Psoas muscle (tissue), 8 donors: ENCODE results near the gene DEPDC1B. TPM values are rescaled to one million over a fixed set of nuclear protein-coding genes. Genes with fewer than 3 reads are reported as not detected.
"Not testable (repeated sequence)": the region's sequence is repeated elsewhere in the genome, so short reads cannot be mapped to it uniquely, and the experiment has no call there.

Experiments
- ATAC-seq, 4 donors: fragments of 200-7000 bp; cut with Tn5 transposase; one replicate each; pipeline ENCODE4 v1.9.1; 2020; ENCODE audit warnings: moderate library complexity in 3 of 4, mild to moderate bottlenecking in 2 of 4
- DNase-seq, 2 donors: peaks; one replicate each; pipeline ENCODE4 v3.0.0-alpha.2; 2020
- H3K27ac ChIP-seq: fragments of 200-600 bp; one replicate; pipeline ENCODE4 v1.8.0; 2022
- H3K27me3 ChIP-seq, 3 donors: fragments of 200-600 bp in 1 of 3; one replicate each; pipeline versions ENCODE4 v1.6.1 to v1.8.0; 2013 to 2022; ENCODE audit warnings: low read length in 2 of 3, mild to moderate bottlenecking in 2 of 3, moderate library complexity in 1 of 3; ENCODE audit not compliant: insufficient read depth in 3 of 3
- H3K36me3 ChIP-seq, 2 donors: fragments of 200-600 bp in 1 of 2; one replicate each; pipeline versions ENCODE4 v1.6.1 to v1.8.0; 2013 to 2022; ENCODE audit warnings: low read depth in 1 of 2, mild to moderate bottlenecking in 1 of 2, moderate library complexity in 1 of 2; ENCODE audit not compliant: insufficient read depth in 1 of 2
- H3K4me1 ChIP-seq: fragments of 200-600 bp; one replicate; pipeline ENCODE4 v1.8.0; 2022
- H3K4me3 ChIP-seq: fragments of 200-600 bp; one replicate; pipeline ENCODE4 v1.8.0; 2022; ENCODE audit warnings: mild to moderate bottlenecking
- H3K9me3 ChIP-seq: fragments of 200-600 bp; one replicate; pipeline ENCODE4 v1.8.0; 2022
- CTCF ChIP-seq: fragments of 200-600 bp; IDR thresholded peaks from one replicate; pipeline ENCODE4 v1.8.0; 2022; ENCODE audit warnings: antibody characterized with exemption
- WGBS, 3 donors: extraction: QIAGEN DNeasy Blood & Tissue Kit; methylation state at CpG; one replicate each; pipeline versions ENCODE4 v1.1.6 to v1.1.7; 2013; 5-methylcytosine and 5-hydroxymethylcytosine counted together
- intact Hi-C, 2 donors: fragments of 100-400 bp; cut with DNase I; formaldehyde crosslinking; loops; one replicate each; pipeline versions ENCODE4 v1.11.0 to v1.14.2; 2022
- polyA plus RNA-seq, 3 donors: library from polyadenylated mRNA; stranded (reverse); fragments of 200-250 nt; gene quantifications; one replicate each; pipeline ENCODE4 v1.2.3, GENCODE V29; 2013
- total RNA-seq, 4 donors: library from RNA; stranded (reverse); fragmentation: NEBNext Ultra II Directional in 2 of 4; extraction: Animal tissue kit (Norgen Biotek cat#: 25700) in 2 of 4; gene quantifications; one replicate each; pipeline versions ENCODE4 v1.2.1 to v1.2.4, GENCODE V29; 2021 to 2023
- donor health status: healthy with polysubstance abuse.
- donor health status: DM: no; HTN: no; CAD: no; lungs with moderate emphysema.
- donor health status: Bipolar disorder and iron deficiency.
- donor health status: healthy.
- donor health status: DM: yes; HTN: yes; CAD: no.
- donor health status: DM: no; HTN: no; CAD: no.
- donor health status: DM: no; HTN: no; CAD: no.
- donor health status: DM: yes; HTN: yes; CAD: no.

Gene DEPDC1B
- total and polyA plus RNA-seq, 7 donors: 0.05 to 0.15 (median 0.06) TPM; not detected in 4

- no peak overlapping the region for H3K27ac ChIP-seq
- no peaks in the 10 kb centered on the region for H3K27me3 ChIP-seq
- H3K4me3 ChIP-seq: no peak overlapping the region
- DNase-seq (no peak), ATAC-seq (no peak)
- no peak for TF ChIP-seq CTCF
- intact Hi-C loops: no loop called here
- no peaks in the 10 kb centered on the region for H3K36me3 ChIP-seq
- no peaks in the 10 kb centered on the region for H3K9me3 ChIP-seq
- 15 to 29% (median 29%) methylated on average over 3 of the region's 3 CpGs for WGBS, 3 donors
- no peaks in the 10 kb centered on the region for H3K4me1 ChIP-seq
These were observed 102.2 kb downstream of the DEPDC1B start for GRCh38 chr5:60597572-60598320.

GRCh38 chr5:60594715-60595477 lies 105.1 kb downstream of the DEPDC1B start:
- Histone ChIP-seq H3K27me3 (no peaks in the 10 kb centered on the region), H3K4me3 (no peak overlapping the region), H3K36me3 (no peaks in the 10 kb centered on the region), H3K4me1 (no peaks in the 10 kb centered on the region), H3K27ac (no peak overlapping the region), H3K9me3 (no peaks in the 10 kb centered on the region)
- DNase-seq (no peak), ATAC-seq (no peak)
- intact Hi-C loops: no loop called here
- WGBS, 3 donors: 72 to 75% (median 73%) methylated on average over 4 of the region's 4 CpGs
- no peak for TF ChIP-seq CTCF

- Histone ChIP-seq H3K27ac (no peak overlapping the region), H3K4me3 (no peak overlapping the region), H3K9me3 (no peaks in the 10 kb centered on the region), H3K27me3 (no peaks in the 10 kb centered on the region), H3K4me1 (no peaks in the 10 kb centered on the region), H3K36me3 (no peaks in the 10 kb centered on the region)
- intact Hi-C loops: no loop called here
- WGBS, 3 donors: 78 to 99% (median 98%) methylated on average over 2 of the region's 2 CpGs
- ATAC-seq: no peak
- no peak for DNase-seq
- no peak for TF ChIP-seq CTCF
These were observed 109.8 kb downstream of the DEPDC1B start for GRCh38 chr5:60590172-60590571.

DNA sequence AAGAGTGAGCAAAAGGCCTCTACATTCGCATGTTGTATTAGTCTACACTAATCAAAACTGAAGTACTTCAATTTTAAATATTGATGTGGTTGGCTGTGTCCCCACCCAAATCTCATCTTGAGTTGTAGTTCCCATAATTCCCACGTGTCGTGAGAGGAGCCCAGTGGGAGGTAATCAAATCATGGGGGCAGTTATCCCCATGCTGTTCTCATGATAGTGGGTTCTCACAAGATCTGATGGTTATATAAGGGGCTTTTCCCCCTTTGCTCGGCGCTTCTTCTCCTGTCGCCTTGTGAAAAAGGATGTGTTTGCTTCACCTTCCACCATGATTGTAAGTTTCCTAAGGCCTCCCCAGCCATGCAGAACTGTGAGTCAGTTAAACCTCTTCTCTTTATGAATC lies 112.7 kb downstream of the DEPDC1B start:
- DNase-seq, H3K36me3 ChIP-seq, H3K9me3 ChIP-seq, H3K27me3 ChIP-seq, H3K4me1 ChIP-seq, H3K27ac ChIP-seq, intact Hi-C loops, ATAC-seq, H3K4me3 ChIP-seq: not testable (repeated sequence)
- 93 to 97% (median 94%) methylated on average over 6 of the region's 6 CpGs for whole genome bisulfite sequencing, 3 donors

- intact Hi-C loops: no loop called here
- no peaks in the 10 kb centered on the region for H3K9me3 ChIP-seq
- no peaks in the 10 kb centered on the region for H3K4me1 ChIP-seq
- 88 to 92% (median 88%) methylated on average over 1 of the region's 1 CpG for WGBS, 3 donors
- no peaks in the 10 kb centered on the region for H3K36me3 ChIP-seq
- no peak for TF ChIP-seq CTCF
- DNase-seq (no peak), ATAC-seq (no peak)
- no peak overlapping the region for H3K4me3 ChIP-seq
- H3K27ac ChIP-seq: no peak overlapping the region
- H3K27me3 ChIP-seq: no peaks in the 10 kb centered on the region
These were observed 113.6 kb downstream of the DEPDC1B start for GRCh38 chr5:60586307-60586901.
